ENCODE results near the gene PPP2R3A.
"Not testable (repeated sequence)": the region's sequence is repeated elsewhere in the genome, so short reads cannot be mapped to it uniquely, and the experiment has no call there.

The PPP2R3A gene

DNA sequence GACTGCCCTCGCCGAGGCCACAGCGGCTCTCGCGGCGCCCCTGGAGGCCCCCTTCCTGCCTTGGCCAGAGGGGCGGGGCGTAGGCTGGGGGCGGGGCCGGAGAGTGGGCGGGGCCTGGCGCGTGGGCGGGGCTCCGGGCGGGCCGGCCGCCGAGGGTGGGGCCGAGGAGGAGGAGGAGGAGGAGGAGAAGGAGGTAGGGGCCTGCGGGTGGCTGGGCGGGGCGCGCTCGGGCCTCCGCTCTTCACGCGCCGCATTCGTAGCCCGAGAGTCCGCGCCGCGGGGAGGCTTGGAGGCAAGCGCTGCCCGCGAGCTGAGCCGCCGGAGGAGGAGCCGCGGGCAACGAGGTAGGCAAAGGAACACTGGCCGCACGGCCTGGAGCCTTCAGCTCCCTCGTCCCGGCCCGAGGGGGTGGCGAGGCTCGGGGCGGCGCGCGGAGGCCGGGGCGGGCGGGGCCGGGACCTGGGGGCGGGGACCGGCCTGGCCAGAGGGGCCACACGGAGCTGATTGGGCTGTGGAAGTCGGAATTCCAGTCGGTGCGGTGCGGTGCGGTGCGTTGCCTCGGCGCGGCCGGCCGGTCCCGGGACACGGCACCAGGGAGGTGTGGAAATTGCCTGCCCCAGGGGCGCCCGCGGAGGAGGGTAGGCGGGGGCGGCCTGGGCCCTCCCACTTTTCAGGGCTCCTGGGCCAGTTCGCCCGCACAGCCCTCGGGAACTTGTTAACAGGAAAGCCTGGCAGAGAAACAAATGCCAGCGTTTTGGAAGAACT lies at the start of gene PPP2R3A:
Gene PPP2R3A (plus strand): TSS at position 223 of the 765 bp plus-strand sequence. CDS start 35,771 bp downstream, outside the sequence.
- no peak for FAIRE-seq

DNA sequence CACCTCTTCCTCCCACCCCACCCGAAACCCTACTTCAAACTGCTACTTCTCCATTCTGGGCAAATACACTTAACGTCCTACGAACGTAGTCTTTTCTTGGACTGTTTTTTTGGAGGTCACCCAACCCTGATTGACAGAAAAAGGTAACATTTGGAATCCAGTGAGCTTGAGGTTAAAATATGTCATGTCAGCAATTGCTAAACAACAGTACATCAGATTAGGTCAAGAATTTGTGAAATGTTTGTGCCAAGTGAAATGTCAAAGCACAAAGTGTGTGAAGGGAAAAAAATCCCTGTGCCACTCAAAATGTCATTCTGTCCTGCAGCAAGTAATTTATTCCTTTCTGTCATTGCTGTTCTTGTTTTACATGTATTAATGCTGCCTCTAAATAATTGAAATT lies 49.2 kb upstream of the PPP2R3A start:
- no peak for FAIRE-seq

- no peak for FAIRE-seq
Measured at GRCh38 chr3:135917076-135917475, 48.5 kb upstream of the PPP2R3A start.

DNA sequence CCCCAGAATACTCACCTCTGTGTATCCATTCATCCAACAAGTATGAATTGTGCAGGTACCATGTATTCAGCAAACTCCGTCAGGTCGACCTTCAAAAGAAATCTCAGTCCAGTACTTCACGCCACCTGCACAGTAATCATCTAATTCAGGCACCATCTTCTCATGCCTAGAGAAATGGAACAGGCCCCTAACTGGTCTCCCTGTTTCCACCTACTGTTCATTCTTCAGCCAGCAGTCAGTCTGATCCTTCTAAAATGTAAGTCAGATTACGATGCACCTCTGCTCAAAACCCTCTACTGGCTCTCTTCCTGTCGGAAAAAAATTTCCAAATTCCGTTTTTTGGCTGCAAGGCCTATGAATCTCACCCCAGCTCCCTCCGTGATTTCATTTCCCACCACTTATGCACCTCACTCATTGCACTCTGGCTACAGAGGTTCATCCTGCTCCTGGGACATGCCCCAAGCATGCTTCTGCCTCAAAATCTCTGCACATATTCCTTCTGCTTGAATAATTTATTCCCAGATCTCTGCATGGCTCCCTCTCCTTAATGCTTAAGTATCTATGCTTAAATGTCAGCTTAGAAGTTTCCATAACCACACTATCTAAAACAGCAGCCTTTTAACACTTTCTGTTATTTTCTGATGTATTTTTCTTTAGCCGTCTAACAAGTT lies 47.5 kb upstream of the PPP2R3A start:
- FAIRE-seq, result no peak

GRCh38 chr3:135918600-135918999 lies 46.9 kb upstream of the PPP2R3A start:
- peak; percentile 58 for FAIRE-seq

- no peak for FAIRE-seq
Measured at GRCh38 chr3:135920275-135920674, 45.3 kb upstream of the PPP2R3A start.

DNA sequence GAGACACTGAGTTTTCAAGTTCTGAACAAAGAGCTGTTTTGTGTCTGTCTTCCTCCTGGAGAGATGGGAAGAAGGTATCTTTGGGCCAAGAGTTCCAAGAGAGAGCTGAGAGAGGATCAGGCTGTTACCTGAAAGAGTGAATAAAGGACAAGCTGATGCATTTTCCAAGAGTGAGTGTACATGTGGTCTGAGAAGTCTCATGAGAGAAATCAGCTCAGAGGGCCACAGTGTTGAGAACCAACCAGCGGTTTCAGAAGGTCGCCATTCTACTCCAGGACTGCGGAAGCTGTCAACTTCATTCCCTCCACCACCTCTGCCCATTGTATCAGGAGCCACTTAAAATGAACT lies 42.7 kb upstream of the PPP2R3A start:
- no peak for FAIRE-seq

DNA sequence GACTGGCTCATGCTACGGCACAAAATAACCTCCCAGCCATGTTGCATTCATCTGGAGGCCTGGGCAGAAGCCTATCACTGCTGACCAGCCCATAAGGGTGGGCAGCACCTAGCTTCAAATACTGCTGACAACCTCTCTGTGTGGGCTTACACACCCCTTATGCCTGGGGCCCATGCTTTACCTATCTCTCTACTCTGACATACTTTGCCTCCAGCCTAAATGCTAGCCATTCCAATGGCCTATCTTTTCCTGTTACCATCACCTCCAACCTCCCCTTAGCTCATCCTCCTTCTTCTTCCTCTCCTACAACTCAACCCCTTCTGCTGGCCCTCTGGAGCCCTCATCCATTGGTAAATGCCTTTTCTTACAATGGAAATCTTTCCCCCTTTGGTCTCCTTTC lies 41.0 kb upstream of the PPP2R3A start:
- FAIRE-seq, result no peak

DNA sequence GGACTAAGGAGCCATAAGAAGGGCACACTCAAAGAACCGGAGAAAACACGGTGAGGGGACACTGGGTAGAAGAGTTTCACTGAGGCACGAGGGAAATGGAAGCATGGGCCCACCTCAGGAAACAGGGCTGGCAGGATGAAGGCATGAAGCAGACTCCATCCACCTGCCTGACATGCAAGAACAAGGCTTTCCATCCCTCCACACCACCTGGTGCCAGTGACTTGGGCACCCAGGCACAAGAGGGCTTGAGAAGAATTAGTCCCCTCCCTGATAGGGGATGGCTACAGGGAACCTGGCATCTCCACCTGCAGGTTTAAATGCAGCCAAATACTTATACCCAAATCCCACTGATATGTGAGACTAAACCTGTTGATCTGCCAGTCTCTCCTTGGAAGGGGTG lies 38.9 kb upstream of the PPP2R3A start:
- no peak for FAIRE-seq

- no peak for FAIRE-seq
Measured at GRCh38 chr3:135927155-135927554, 38.4 kb upstream of the PPP2R3A start.

DNA sequence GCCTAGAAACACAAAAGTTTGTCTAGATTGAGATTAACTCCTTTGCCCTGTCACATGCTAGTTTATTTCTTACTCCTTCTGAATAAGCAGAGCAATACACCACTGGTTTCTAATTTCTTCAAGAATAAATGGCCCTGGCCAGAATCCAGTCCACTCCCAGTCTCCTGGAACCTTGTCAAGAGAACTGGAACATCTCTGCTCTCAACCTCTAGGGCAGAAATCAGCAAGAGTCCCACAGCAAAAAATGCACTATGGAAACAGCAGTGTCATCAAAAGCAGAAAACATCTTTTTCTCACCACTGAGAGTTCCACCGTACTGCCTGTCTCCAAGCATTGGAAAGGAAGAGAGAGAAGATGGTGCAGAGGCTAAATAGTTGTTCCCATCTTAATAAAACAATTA lies 35.9 kb upstream of the PPP2R3A start:
- FAIRE-seq, result no peak

DNA sequence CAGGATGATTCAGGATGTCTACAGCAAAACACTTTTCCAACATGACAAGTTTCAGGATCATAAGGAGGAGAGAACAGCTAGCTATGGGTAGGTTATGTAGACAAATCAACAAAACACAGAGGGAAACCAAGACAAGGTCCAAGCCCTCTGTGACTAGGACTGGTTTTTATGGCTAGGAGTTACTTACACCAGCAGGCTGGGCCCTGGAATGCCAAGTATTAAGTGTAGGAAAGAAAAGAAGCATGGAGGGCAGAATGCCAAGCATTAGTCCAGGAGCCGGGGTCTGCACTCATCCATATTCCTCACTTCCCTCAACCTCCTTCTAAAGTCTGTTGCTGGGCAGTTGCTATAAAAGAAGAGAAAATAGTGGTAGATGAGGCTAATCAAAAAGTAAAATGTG lies 35.3 kb upstream of the PPP2R3A start:
- no peak for FAIRE-seq

DNA sequence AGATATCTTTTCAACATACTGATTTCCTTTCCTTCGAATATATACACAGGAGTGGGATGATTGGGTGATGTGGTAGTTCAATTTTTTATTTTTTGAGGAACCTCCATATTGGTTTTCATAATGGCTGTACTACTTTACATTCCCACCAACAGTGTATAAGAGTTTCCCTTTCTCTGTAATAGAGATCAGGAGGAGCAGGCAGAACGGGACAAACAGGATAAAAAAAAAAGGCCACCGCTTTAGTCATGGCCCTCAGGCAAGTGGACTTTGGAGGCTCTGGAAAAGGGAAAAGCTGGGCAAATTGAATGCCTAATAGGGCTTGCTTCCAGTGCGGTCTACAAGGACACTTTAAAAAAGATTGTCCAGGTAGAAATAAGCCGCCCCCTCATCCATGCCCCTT lies 30.4 kb upstream of the PPP2R3A start:
- not testable (repeated sequence) for FAIRE-seq

GRCh38 chr3:135937766-135938165 lies 27.8 kb upstream of the PPP2R3A start:
- FAIRE-seq, result not testable (repeated sequence)

GRCh38 chr3:135944831-135945230 lies 20.7 kb upstream of the PPP2R3A start:
- FAIRE-seq, result no peak

GRCh38 chr3:135950941-135951340 lies 14.6 kb upstream of the PPP2R3A start:
- FAIRE-seq, result no peak

- FAIRE-seq, result no peak
Measured at GRCh38 chr3:135964160-135964955, 1.2 kb upstream of the PPP2R3A start.

GRCh38 chr3:135965129-135965505 lies 411 bp upstream of the PPP2R3A start:
- no peak for FAIRE-seq

DNA sequence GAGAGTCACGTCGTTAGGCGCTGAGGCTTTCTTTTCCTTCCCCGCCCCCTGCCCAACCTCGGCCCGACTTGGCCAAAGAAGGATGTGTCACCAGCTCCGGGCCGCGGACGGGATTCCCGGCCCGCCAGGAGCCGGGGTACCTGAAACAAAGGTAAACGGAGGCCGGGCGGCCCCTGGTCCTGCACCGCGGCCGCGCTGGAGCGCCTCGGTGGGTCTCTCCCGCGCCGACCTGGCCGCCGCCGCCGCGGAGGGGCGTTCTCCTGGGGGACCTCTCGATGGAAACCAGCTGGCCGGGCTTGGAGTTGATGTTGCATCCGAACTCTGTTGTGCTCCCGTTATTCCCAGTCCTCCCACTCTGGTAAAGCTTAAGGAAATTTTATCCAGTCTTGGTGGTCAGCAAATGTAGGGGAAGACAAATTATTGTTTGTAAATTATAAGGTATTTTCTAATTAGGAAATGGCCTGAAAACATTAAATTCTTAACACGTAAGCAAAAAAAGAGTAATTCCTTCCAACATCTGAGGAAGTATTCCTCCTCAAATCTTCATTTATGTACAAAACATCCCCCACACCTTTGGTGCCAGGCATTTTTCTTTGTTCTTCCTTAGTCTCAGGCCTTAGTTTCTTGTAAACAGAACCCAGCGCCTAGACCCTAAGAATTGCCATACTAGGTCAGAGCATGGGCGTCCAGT lies 888 bp downstream of the PPP2R3A start:
- FAIRE-seq, result no peak

DNA sequence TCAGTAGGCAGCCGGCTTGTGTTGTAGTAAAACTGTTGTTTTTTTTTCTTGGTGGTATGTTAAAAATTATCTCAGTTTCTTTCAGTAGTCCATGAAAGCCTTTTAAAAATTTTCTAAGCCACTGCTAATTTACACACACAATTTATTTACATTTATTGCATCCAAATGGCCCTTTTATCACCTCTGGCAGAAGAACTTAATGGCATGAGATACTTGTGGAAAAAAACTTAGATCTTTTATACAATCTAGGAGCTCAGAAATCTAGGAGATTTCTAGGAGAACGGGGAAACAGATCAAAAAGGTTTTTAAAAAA lies 1.4 kb downstream of the PPP2R3A start:
- peak; percentile 61 for FAIRE-seq

GRCh38 chr3:135967867-135968266 lies 2.3 kb downstream of the PPP2R3A start:
- FAIRE-seq, result no peak

DNA sequence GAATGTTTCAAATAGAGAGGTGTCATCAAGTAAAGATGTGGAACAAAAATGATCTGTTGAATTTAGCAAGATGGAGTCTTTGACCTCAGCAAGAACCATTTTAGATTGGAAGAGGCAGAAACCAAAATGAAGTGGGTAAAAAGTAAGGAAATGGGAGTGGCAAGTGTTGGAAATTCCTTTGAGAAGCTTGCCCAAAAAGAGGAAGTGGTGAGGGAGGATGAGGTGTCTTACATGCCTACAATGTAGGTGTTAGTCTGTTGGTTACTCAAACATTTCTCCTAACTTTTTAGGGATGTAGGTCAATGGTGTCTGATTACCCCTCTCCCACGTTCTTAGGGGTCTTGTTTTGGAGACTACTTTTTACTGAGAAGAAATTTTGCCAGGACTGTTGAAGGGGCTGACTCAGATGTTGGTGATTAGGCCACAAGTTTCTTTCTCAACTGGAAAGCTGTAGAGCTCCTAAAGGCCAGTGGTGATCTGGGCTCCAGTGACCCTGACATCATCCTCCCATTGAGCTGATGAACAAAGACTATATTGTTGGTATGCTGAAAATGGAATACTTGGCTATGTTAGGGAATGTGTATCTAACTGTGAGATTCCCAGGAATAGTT lies 5.1 kb downstream of the PPP2R3A start:
- FAIRE-seq, result no peak

GRCh38 chr3:135973841-135974240 lies 8.3 kb downstream of the PPP2R3A start:
- FAIRE-seq, result no peak

All from islet of Langerhans (tissue), 1 donor.